Dedifferentiated amniotic fluid mesenchymal stem cell (primary cell): ENCODE measurements around the gene NEK2.
A peak's percentile ranks its signal among the peaks of the same experiment; 100 is the strongest.
"Not testable (repeated sequence)": the region's sequence is repeated elsewhere in the genome, so short reads cannot be mapped to it uniquely, and the experiment has no call there.

ENCODE experiments used
- DNase-seq: peaks from one replicate; pipeline ENCODE4 v3.0.0-alpha.2; 2016; ENCODE audit errors: extremely low spot score

Gene NEK2

DNA sequence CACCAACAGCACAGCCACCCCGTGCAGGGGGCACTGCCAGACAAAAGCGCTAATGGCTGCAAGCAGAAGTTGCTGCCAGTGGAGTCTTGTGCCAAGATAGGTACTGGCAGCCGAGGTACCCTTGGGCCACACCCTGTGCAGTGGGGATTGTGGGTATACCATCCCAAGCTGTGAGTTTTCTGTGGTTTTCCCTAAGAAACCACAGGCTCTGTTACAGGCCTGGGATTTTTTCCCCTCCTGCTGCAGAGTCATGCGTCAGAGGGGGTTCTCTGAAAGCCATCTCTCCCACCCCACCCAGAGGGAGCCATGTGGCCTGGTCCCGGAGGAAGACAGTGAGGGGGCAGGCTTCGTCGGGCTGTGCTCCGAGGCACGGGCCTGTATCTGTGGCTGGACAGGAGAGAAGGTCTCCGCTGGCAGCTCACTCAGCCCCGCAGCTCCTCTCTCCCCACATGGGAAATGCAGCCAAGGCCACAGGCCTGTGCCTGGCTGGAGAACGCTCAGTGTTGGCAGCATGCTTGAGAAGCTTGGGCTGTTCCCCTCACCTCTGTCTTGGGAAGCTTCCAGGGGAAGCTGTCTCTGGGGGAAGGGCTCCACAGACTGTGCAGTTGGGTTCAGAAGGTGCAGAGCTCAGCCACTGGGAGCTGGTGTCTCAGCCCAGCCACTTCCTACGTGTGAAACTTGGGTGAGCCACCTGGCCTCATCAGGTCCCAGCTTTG is 42.5 kb downstream of the NEK2 start:
- no peak for DNase-seq

DNA sequence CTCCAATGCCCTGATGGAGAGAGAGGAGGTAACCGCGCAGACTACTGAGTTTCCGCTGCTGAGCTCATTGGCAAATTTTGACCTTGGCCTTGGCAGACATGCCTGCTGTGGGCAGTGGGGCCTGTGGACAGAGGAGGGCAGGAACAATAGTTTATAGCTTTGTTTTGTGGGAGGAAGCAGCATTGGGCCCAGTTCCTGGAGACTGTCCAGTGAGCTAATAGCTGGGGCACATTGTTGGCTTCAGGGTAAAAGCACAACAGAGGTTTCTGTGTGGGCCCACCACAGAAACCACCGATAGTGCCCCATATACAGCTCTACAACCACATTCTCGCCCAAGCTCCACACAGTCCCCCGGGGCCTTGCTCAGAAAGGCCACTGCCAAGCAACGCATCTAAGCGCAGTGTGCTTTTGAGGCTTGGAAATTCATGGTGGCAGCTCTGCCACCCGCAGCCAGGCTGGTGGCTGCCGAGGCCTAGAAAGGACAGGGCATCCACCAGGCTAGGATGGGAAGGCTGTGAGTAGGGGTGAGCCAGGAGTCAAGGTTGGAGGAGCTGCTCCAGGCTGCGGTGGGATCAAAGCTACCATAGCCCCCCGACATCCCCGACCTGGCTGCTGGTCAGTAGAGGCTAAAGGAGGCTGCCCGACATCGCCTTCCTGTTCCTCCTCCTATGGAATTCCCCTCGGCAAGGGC is 43.2 kb downstream of the NEK2 start:
- no peak for DNase-seq

DNA sequence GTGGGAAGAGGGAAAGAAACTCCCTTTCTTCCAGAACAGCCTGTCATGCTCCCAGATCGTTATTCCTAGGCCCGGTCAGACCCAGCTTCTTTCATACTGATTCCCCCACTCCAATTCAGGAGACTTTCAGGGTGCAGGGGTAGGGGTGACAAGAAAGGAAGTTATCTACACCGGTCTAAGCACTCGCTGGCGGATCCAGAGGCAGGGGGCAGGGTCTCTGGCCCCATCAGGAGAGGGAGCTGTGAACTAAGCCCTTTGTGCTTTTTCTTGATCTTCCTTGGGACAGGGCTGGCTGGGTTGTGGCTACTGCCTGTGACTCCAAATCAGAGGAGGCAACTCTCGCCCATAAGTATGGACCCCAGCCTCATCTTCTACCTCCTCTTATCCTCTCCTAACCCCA is 44.3 kb downstream of the NEK2 start:
- no peak for DNase-seq

- DNase-seq: no peak
Observed at GRCh38 chr1:211630236-211631081, 45.0 kb downstream of the NEK2 start.

DNA sequence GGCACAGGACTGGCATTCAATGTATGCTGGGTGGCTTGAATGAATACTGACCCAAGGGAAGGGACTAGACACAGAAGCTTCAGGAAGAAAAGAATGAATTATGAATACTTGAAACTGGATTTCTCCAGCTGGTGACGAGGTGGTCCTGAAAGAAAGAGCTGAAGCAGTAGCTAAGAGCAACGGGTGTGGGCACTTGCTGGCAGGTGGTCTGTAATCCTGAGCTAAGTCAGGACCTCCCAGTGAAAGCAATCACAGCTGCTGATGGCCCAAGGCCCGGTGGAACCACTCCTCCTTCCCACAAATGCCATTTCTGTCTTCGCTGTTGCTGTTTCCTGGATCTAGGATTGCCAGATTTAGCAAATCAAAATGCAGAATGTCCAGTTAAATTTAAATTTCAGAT is 47.0 kb downstream of the NEK2 start:
- DNase-seq: no peak

- DNase-seq: no peak
Observed at GRCh38 chr1:211627259-211627658, 48.2 kb downstream of the NEK2 start.

DNA sequence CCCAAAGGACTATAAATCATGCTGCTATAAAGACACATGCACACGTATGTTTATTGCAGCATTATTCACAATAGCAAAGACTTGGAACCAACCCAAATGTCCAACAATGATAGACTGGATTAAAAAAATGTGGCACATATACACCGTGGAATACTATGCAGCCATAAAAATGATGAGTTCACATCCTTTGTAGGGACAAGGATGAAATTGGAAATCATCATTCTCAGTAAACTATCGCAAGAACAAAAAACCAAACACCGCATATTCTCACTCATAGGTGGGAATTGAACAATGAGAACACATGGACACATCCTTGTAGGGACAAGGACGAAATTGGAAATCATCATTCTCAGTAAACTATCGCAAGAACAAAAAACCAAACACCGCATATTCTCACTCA is 49.6 kb downstream of the NEK2 start:
- not testable (repeated sequence) for DNase-seq

- DNase-seq: no peak
Observed at GRCh38 chr1:211625040-211625439, 50.4 kb downstream of the NEK2 start.

GRCh38 chr1:211623515-211623914 is 51.9 kb downstream of the NEK2 start:
- no peak for DNase-seq

DNA sequence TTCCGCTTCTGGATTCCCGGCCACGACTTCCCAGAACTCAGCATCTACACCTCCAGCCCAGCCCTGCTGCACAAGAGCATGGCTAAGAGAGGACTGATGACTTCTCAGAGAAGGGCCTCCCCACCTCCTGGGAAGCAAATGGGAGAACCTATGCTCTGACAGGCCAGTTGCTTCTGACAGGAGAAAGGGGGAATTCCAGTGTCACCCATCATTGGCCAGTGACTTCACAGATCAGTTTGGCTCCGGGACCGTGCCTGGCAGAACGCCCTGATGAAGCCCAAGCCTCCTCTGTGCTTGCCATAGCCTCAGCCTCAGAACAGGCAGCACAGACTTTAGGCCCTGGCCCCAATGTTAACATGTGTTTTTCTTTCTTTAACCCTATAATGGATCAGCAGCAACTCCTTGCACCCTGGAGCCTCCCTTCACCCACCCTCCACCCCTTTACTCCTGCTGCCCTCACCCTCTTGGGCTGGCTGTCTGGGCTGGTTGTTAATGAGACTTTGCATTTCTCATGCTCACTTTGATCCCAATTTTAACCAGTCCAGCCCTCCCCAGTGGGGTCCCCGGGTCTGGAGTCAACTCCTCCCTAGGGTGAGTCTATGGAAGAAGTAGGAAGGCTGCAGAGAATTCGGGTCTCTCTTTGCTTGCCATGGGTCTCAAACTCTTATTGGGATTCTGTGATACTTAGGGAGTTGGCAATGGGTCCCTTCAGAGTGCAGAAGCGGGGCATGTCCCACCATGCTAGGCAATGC is 53.8 kb downstream of the NEK2 start:
- DNase-seq: no peak

GRCh38 chr1:211620097-211620496 is 55.3 kb downstream of the NEK2 start:
- DNase-seq: no peak

- DNase-seq: no peak
Observed at GRCh38 chr1:211619033-211619996, 56.1 kb downstream of the NEK2 start.

DNA sequence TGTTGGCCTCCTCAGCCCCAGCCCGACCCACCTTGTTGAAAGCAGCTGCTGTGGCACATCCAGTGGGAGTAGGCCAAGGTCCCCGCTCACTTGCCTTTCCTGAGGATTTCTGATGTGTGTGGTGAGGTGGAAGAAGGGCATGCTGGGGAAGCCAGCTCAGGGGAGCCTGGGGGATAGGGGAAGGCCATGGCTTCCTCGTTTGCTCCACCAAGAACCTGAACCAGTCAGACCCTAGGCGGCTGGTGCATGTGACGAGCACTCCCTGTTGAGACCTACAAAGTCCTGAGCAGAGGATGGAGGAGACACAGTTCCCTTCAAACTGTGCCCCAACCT is 58.5 kb downstream of the NEK2 start:
- DNase-seq: no peak

DNA sequence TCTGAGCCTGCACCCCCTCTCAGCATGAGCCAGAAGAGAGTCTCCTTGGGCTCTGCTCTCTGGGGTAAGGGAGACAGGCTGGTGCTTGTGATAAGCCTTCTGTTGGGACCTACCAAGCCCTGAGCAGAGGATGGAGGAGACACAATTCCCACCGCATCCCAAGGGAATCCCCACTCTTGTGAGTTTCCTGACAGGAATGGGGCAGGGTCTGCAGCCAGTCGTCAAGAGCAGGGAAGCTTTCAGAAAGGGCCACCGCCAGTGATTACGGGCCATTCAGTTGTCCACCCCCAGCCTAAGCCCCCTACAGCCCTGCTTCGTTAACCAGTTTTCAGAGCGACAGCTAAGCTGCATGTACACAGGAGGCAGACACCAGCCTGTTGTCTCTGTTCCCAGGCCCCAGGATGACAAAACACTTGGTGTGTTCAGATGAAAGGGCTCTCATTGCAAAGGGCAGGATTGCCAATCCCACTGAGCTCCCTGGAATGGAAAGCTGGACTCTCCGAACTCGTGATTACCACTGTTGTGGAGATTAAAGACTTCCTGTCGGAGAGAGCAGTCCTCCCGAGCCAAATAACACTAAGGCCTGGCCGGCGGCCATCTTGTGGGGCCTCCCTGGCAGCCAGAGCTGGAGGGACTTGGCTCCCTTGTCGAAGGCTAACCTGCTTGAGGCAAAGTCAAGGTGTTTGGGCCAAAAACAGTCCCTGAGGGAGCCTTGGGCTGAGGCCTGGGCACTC is 59.0 kb downstream of the NEK2 start:
- no peak for DNase-seq

DNA sequence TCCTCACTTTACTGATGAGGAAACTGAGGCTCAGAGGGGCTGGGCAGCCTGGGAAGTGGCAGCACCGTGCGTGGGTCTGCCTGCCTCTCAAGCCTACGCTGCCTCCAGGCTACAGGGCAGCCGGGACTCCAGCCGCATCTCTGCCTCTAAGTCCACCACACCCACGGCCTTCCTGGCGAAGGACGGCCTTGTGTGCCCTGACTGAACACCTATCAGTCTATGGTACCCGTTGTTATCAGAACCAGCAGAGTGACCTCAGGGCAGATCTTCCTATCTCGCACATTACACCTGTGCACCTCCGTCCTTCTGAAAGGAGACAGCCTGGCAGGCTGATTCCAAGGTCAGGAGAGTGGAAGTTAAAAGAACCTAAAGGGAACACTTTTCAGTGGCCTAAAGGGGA is 60.8 kb downstream of the NEK2 start:
- no peak for DNase-seq

GRCh38 chr1:211613951-211614350 is 61.5 kb downstream of the NEK2 start:
- DNase-seq: no peak

DNA sequence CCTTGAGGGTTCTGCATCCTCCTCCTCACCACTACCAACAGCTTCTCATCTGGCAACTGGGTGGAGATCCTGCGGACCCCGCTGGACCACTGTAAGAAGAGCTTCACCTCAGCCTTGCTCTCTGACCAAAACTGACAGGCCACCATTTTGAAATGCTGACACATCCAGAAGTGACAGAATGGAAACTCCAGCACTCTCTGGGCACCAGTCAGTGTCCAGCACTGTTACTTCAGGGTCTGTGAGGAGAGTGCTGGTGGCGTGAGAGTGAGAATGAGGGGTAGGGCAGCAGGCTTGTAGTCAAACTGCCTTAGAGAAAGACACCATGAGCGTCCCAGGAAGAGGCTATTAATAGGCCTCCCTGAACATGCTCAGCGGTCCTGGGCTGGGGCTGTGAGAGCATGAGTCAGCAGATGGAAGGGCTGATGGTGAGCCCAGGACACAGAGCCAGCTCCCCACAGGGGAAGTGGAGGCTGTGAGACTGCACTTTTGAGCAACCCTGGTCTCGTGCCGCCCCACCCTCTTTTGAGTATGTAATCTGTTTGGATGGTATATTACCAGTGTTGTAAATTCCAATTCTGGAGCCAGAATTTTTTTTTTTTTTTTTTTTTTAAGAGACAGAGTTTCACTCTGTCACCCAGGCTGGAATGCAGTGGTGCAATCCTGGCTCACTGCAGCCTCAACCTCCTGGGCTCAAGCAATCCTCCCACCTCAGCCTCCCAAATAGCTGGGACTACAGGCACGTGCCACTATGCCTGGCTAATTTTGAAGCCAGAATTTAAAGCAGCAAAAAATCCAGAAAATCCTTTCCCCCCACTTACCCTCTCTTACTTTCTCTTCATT is 62.1 kb downstream of the NEK2 start:
- DNase-seq: peak; percentile 98

- DNase-seq: no peak
Observed at GRCh38 chr1:211612786-211613107, 62.7 kb downstream of the NEK2 start.
